ENCODE data around the gene CCDC141. TPM values are rescaled to one million over a fixed set of nuclear protein-coding genes. Genes with fewer than 3 reads are reported as not detected.

The CCDC141 gene
- total and polyA plus RNA-seq, 2 donors (not counting 3 experiments of a cell fraction or from before 2014, with no cell fraction given) = not detected

GRCh38 chr2:178871536-178871935 lies 178.4 kb downstream of the CCDC141 start:
- Histone ChIP-seq H4K20me1 (replicated peaks; ENCODE audit: control insufficient read depth, extremely low read depth, insufficient read depth, low read length) (no peaks in the 10 kb centered on the region), H3K9me3 (replicated peaks; ENCODE audit: control insufficient read depth, insufficient read depth, low read length) (no peaks in the 10 kb centered on the region), H3K27ac (ENCODE audit: insufficient read depth, low read depth, low read length) (no peak overlapping the region), H3K27me3 (ENCODE audit: control insufficient read depth in 2 of 2, insufficient read depth in 2 of 2, low read length in 2 of 2) (no peaks in the 10 kb centered on the region), H3K4me1 (ENCODE audit: control insufficient read depth, extremely low read depth, insufficient read depth, low read length) (peaks cover 13% of the 10 kb centered on the region), H3K9ac (replicated peaks; ENCODE audit: extremely low read depth, insufficient read depth, low read length) (no peak overlapping the region), H3K4me3 (replicated peaks in 1 of 3; ENCODE audit: insufficient read depth in 1 of 3, low read depth in 1 of 3, low read length in 3 of 3) (no peak overlapping the region), H2AFZ (ENCODE audit: low read depth, low read length) (no peak overlapping the region), H3K4me2 (ENCODE audit: insufficient read depth, low read length) (no peak overlapping the region), H3K79me2 (ENCODE audit: control insufficient read depth, insufficient read depth, low read length) (no peaks in the 10 kb centered on the region), H3K36me3 (ENCODE audit: control insufficient read depth in 2 of 2, extremely low read depth in 1 of 2, insufficient read depth in 2 of 2, low read length in 2 of 2) (no peaks in the 10 kb centered on the region), H3K9me1 (replicated peaks; ENCODE audit: control insufficient read depth, extremely low read depth, insufficient read depth, low read length) (no peaks in the 10 kb centered on the region)
- intact Hi-C loops (cut with micrococcal nuclease) (no loop called here), dilution Hi-C loops (cut with MboI; ENCODE audit: extremely low pct_ligation_motif_present, low sequenced_read_pairs) (no loop called here)
- DNase-seq (ENCODE audit: low read depth, low spot score) (no peak), FAIRE-seq (no peak)
- CTCF ChIA-PET = interaction anchor here (1.1 kb wide), 1 partner anchor 20 kb away, joined by 3 read pairs; no protein-coding TSS in a partner anchor
- no TSS peak for BruUV-seq (replicated peaks)
- POLR2A ChIA-PET = no interaction called here
- TF ChIP-seq MYC (IDR thresholded peaks at IDR 0.05; ENCODE audit: low read depth, low read length) (no peak), POLR2AphosphoS5 (IDR thresholded peaks at IDR 0.05; ENCODE audit: insufficient read depth, low read depth, low read length) (no peak), CTCF (IDR thresholded peaks at IDR 0.05; ENCODE audit: extremely low read depth in 1 of 2, insufficient read depth in 1 of 2, low read depth in 1 of 2, low read length in 2 of 2) (no peak), GATA2 (IDR thresholded peaks at IDR 0.05; ENCODE audit: insufficient read depth, insufficient read length, low read depth, low read length) (no peak), FOS (IDR thresholded peaks at IDR 0.05; ENCODE audit: borderline replicate concordance, insufficient read depth, low read length) (no peak), MAX (IDR thresholded peaks at IDR 0.05; ENCODE audit: insufficient read depth, insufficient read length) (no peak)

Measured in endothelial cell of umbilical vein (primary cell).